Tibial artery (tissue), 4 donors: ENCODE measurements around the gene LRGUK.

Source experiments
- DNase-seq, 2 donors: peaks; one replicate each; pipeline ENCODE4 v3.0.0-alpha.2; 2019
- H3K27ac ChIP-seq, 2 donors: fragments of 200-600 bp; sonication (generic) in 1 of 2; 1 replicate in 1 of 2; 2 replicates in 1 of 2; pipeline ENCODE4 v1.5.1; 2018 to 2019; ENCODE audit warnings: mild to moderate bottlenecking in 1 of 2
- H3K27me3 ChIP-seq, 2 donors: fragments of 200-600 bp; sonication (generic) in 1 of 2; one replicate each; pipeline versions ENCODE4 v1.5.1 to v1.6.0; 2016 to 2019
- H3K36me3 ChIP-seq, 3 donors: fragments of 200-600 bp; sonication (generic) in 2 of 3; one replicate each; pipeline ENCODE4 v1.5.1; 2016 to 2019; ENCODE audit warnings: mild to moderate bottlenecking in 2 of 3
- H3K4me1 ChIP-seq, 4 donors: fragments of 200-600 bp; sonication (generic) in 2 of 4; 1 replicate in 3 of 4; 2 replicates in 1 of 4; pipeline ENCODE4 v1.5.1; 2016 to 2019
- H3K4me3 ChIP-seq, 2 donors: fragments of 200-600 bp; sonication (generic) in 1 of 2; 1 replicate in 1 of 2; 2 replicates in 1 of 2; pipeline ENCODE4 v1.5.1; 2018 to 2019; ENCODE audit warnings: mild to moderate bottlenecking in 2 of 2
- H3K9me3 ChIP-seq, 3 donors: fragments of 200-600 bp; sonication (generic) in 1 of 3; one replicate each; pipeline ENCODE4 v1.5.1; 2016 to 2019
- CTCF ChIP-seq, 2 experiments: fragments of 200-600 bp in 1 of 2; fragments of 450-650 bp in 1 of 2; IDR thresholded peaks; one replicate each; pipeline ENCODE4 v1.5.1; 2017 to 2019; ENCODE audit warnings: antibody characterized with exemption in 2 of 2, mild to moderate bottlenecking in 1 of 2, moderate library complexity in 1 of 2
- intact Hi-C: fragments of 100-400 bp; cut with DNase I; formaldehyde crosslinking; loops from one replicate; pipeline ENCODE4 v1.15.0; 2023; ENCODE audit warnings: low total_unique reads

LRGUK gene

GRCh38 chr7:134307320-134307719, 180.2 kb downstream of the LRGUK start:
- no peak for TF ChIP-seq CTCF (IDR thresholded peaks at IDR 0.05)
- Histone ChIP-seq H3K4me1 (no peaks in the 10 kb centered on the region), H3K36me3 (peaks cover 17 to 38% (median 24%) of the 10 kb centered on the region in 3 donors), H3K9me3 (no peaks in the 10 kb centered on the region), H3K4me3 (no peak overlapping the region), H3K27ac (no peak overlapping the region), H3K27me3 (no peaks in the 10 kb centered on the region)
- intact Hi-C loops = no loop called here
- no peak for DNase-seq

- Histone ChIP-seq H3K4me1 (no peaks in the 10 kb centered on the region), H3K9me3 (no peaks in the 10 kb centered on the region), H3K27me3 (no peaks in the 10 kb centered on the region), H3K36me3 (peaks cover 14 to 28% (median 17%) of the 10 kb centered on the region in 3 donors), H3K27ac (no peak overlapping the region), H3K4me3 (no peak overlapping the region)
- no peak for DNase-seq
- intact Hi-C loops = no loop called here
- TF ChIP-seq CTCF (IDR thresholded peaks at IDR 0.05) = no peak
Observed at GRCh38 chr7:134308548-134308947, 181.4 kb downstream of the LRGUK start.

- H3K9me3 ChIP-seq = no peaks in the 10 kb centered on the region
- no peak overlapping the region for H3K27ac ChIP-seq
- intact Hi-C loops = no loop called here
- no peak overlapping the region for H3K4me3 ChIP-seq
- DNase-seq = no peak
- H3K36me3 ChIP-seq = peaks cover 0 to 10% (median 0%) of the 10 kb centered on the region in 3 donors
- H3K27me3 ChIP-seq = no peaks in the 10 kb centered on the region
- H3K4me1 ChIP-seq = peaks cover 0 to 8% (median 6%) of the 10 kb centered on the region in 4 donors
- no peak for TF ChIP-seq CTCF (IDR thresholded peaks at IDR 0.05)
Observed at GRCh38 chr7:134311807-134312206, 184.7 kb downstream of the LRGUK start.

GRCh38 chr7:134312717-134313116, 185.6 kb downstream of the LRGUK start:
- no peak for TF ChIP-seq CTCF (IDR thresholded peaks at IDR 0.05)
- H3K36me3 ChIP-seq = peaks cover 0 to 10% (median 0%) of the 10 kb centered on the region in 3 donors
- H3K9me3 ChIP-seq = no peaks in the 10 kb centered on the region
- H3K27ac ChIP-seq = no peak overlapping the region
- peaks cover 0 to 9% (median 7%) of the 10 kb centered on the region in 4 donors for H3K4me1 ChIP-seq
- no peak for DNase-seq
- no peak overlapping the region for H3K4me3 ChIP-seq
- intact Hi-C loops = no loop called here
- no peaks in the 10 kb centered on the region for H3K27me3 ChIP-seq

- Histone ChIP-seq H3K4me3 (no peak overlapping the region), H3K36me3 (peaks cover 0 to 3% (median 0%) of the 10 kb centered on the region in 3 donors), H3K4me1 (peaks cover 0 to 9% (median 7%) of the 10 kb centered on the region in 4 donors), H3K9me3 (no peaks in the 10 kb centered on the region), H3K27ac (no peak overlapping the region), H3K27me3 (no peaks in the 10 kb centered on the region)
- no peak for DNase-seq
- no peak for TF ChIP-seq CTCF (IDR thresholded peaks at IDR 0.05)
- intact Hi-C loops = no loop called here
Observed at GRCh38 chr7:134313543-134313942, 186.4 kb downstream of the LRGUK start.
